Heart left ventricle (tissue), 13 donors: ENCODE results near the gene BIRC3.

Experiments
- POLR2A ChIP-seq, 2 donors: fragments of 450-650 bp; IDR thresholded peaks; one replicate each; pipeline ENCODE4 v1.6.1; 2017; ENCODE audit warnings: antibody characterized with exemption in 2 of 2, mild to moderate bottlenecking in 2 of 2, moderate library complexity in 2 of 2
- TF ChIP-seq, protein P1 (sequence below), 12 donors: fragments of 200-600 bp; sonication (generic) in 4 of 12; IDR thresholded peaks; one replicate each; pipeline versions ENCODE4 v1.5.0 to v1.8.0; 2018 to 2022; ENCODE audit warnings: antibody characterized with exemption in 12 of 12, mild to moderate bottlenecking in 5 of 12
- donor health status: ischemic (EF 13 %, LVEDD 7.1; RV severe dilation, severe dysfunction).
- donor health status: DM: no; HTN: yes; CAD: no.
- donor health status: DM: no; HTN: no; CAD: no.
- donor health status: ischemic (EF 25% LVEDD 6.9; RV normal size, moderate dysfunction).
- donor health status: ischemic (EF 25% LVEDD 5.7; RV mildly dilated, moderate dysfunction).
- donor health status: ischemic (EF 35%, LVEDD 5.7; RV mildly dilated, moderate dysfunction).
- donor health status: nonischemic (EF 11% LVEDD 7.7; RV severe dilation, severe dysfunction).
- donor health status: DM: yes; HTN: yes; CAD: no.
- donor health status: PGD.
- donor health status: ischemic (EF 29% LVEDD 5.4; RV normal size, mild dysfunction).
- donor health status: nonischemic (EF 23%, LVEDD 6.1; RV moderate dilation, normal function).

DNA sequence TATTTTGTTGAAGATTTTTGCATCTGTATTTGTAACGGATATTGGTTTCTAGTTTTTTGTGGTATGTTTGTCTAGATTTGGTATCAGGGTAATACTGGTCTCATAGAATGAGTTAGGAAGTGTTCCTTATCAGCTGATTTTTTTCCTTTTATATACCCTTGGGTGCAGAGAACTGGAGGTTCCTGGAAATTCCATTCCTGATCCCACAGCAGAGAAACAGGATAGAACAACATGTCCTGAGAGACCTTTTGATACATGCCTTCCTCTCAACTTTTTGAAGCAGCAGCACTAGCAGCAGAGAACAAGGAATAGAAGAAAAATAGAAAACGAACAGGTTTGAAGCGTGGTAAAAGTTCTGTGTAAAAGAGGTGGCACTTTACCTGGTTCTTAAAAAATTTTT is 66.6 kb downstream of the BIRC3 start:
- TF ChIP-seq, protein P1, sequence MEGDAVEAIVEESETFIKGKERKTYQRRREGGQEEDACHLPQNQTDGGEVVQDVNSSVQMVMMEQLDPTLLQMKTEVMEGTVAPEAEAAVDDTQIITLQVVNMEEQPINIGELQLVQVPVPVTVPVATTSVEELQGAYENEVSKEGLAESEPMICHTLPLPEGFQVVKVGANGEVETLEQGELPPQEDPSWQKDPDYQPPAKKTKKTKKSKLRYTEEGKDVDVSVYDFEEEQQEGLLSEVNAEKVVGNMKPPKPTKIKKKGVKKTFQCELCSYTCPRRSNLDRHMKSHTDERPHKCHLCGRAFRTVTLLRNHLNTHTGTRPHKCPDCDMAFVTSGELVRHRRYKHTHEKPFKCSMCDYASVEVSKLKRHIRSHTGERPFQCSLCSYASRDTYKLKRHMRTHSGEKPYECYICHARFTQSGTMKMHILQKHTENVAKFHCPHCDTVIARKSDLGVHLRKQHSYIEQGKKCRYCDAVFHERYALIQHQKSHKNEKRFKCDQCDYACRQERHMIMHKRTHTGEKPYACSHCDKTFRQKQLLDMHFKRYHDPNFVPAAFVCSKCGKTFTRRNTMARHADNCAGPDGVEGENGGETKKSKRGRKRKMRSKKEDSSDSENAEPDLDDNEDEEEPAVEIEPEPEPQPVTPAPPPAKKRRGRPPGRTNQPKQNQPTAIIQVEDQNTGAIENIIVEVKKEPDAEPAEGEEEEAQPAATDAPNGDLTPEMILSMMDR (IDR thresholded peaks at IDR 0.05): no peak
- no peak for TF ChIP-seq POLR2A (IDR thresholded peaks at IDR 0.05)
